WERI-Rb-1 (cell line): Measurements from ENCODE around the gene ITGB2.

Experiments
- DNase-seq: peaks from one replicate; pipeline ENCODE4 v3.0.0-alpha.2; 2020
- H3K27ac ChIP-seq: fragments of 250-450 bp; sonication (Bioruptor Pico); 2 replicates; pipeline ENCODE4 v1.5.1; 2020; ENCODE audit warnings: mild to moderate bottlenecking, moderate library complexity
- H3K27me3 ChIP-seq: fragments of 250-450 bp; sonication (Bioruptor Pico); 2 replicates; pipeline ENCODE4 v1.5.1; 2021; ENCODE audit warnings: mild to moderate bottlenecking, low read depth, moderate library complexity; ENCODE audit not compliant: insufficient read depth, severe bottlenecking
- H3K36me3 ChIP-seq: fragments of 250-450 bp; sonication (Bioruptor Pico); 2 replicates; pipeline ENCODE4 v1.5.1; 2020; ENCODE audit warnings: mild to moderate bottlenecking, moderate library complexity
- H3K4me3 ChIP-seq: 2 replicates; pipeline ENCODE4 v1.5.1; 2011; ENCODE audit warnings: low read depth, mild to moderate bottlenecking, control low read depth, low read length
- H3K9me3 ChIP-seq: fragments of 250-450 bp; sonication (Bioruptor Pico); 2 replicates; pipeline ENCODE4 v1.5.1; 2021; ENCODE audit warnings: mild to moderate bottlenecking, moderate library complexity; ENCODE audit not compliant: severe bottlenecking
- CTCF ChIP-seq: IDR thresholded peaks from 2 replicates; pipeline ENCODE4 v1.5.1; 2011; ENCODE audit warnings: low read depth, mild to moderate bottlenecking, control low read depth, inconsistent platforms, low read length

Gene ITGB2

GRCh38 chr21:44846485-44847260 lies 74.0 kb downstream of the ITGB2 start:
- peak; percentile 47 for DNase-seq
- Histone ChIP-seq H3K9me3 (no peaks in the 10 kb centered on the region), H3K27ac (no peak overlapping the region)

GRCh38 chr21:44846224-44846484 lies 74.5 kb downstream of the ITGB2 start:
- DNase-seq = no peak
- no peaks in the 10 kb centered on the region for H3K27me3 ChIP-seq
- no peaks in the 10 kb centered on the region for H3K9me3 ChIP-seq
- H3K27ac ChIP-seq = no peak overlapping the region
- peak overlapping the region; percentile 32 for H3K4me3 ChIP-seq
- peaks cover 26% of the 10 kb centered on the region for H3K36me3 ChIP-seq
- no peak for TF ChIP-seq CTCF

More at GRCh38 chr21:44846485-44847260, 74.0 kb downstream of the ITGB2 start:
- H3K36me3 ChIP-seq = peaks cover 31% of the 10 kb centered on the region
- H3K27me3 ChIP-seq = no peaks in the 10 kb centered on the region
- H3K4me3 ChIP-seq = peak overlapping the region; percentile 32
- TF ChIP-seq CTCF = no peak

GRCh38 chr21:44845418-44846223 lies 75.1 kb downstream of the ITGB2 start:
- TF ChIP-seq CTCF = peak; percentile 58; the same call in 1 of the 2 replicates
- H3K9me3 ChIP-seq = no peaks in the 10 kb centered on the region
- DNase-seq = peak; percentile 80
- H3K27ac ChIP-seq = no peak overlapping the region
- peaks cover 21% of the 10 kb centered on the region for H3K36me3 ChIP-seq
- H3K27me3 ChIP-seq = no peaks in the 10 kb centered on the region
- peak overlapping the region; percentile 32 for H3K4me3 ChIP-seq

- Histone ChIP-seq H3K9me3 (no peaks in the 10 kb centered on the region), H3K27me3 (no peaks in the 10 kb centered on the region), H3K27ac (no peak overlapping the region), H3K36me3 (peaks cover 7% of the 10 kb centered on the region), H3K4me3 (no peak overlapping the region)
- no peak for DNase-seq
- TF ChIP-seq CTCF = no peak
Measured at GRCh38 chr21:44844256-44844655, 76.4 kb downstream of the ITGB2 start.

GRCh38 chr21:44842721-44843445 lies 77.8 kb downstream of the ITGB2 start:
- DNase-seq = no peak
- H3K36me3 ChIP-seq = no peaks in the 10 kb centered on the region
- H3K27ac ChIP-seq = no peak overlapping the region
- H3K4me3 ChIP-seq = no peak overlapping the region
- H3K9me3 ChIP-seq = no peaks in the 10 kb centered on the region
- no peaks in the 10 kb centered on the region for H3K27me3 ChIP-seq
- no peak for TF ChIP-seq CTCF
